ENCODE data around the gene SPATA13. TPM values are rescaled to one million over a fixed set of nuclear protein-coding genes. Genes with fewer than 3 reads are reported as not detected.

Gene SPATA13
- total and polyA plus RNA-seq, 5 experiments from 2014 or later: 80.4 to 121 (median 92.8) TPM

GRCh38 chr13:24271601-24272451, 111.3 kb downstream of the SPATA13 start:
- peak; percentile 48 to 90 (median 76) for DNase-seq
- Mint-ChIP-seq H3K4me3 (peak overlapping the region; percentile 81 to 99 (median 96)), H3K9me3 (peaks cover 0 to 2% (median 0%) of the 10 kb centered on the region in 9 donors), H3K36me3 (peaks cover 0 to 6% (median 4%) of the 10 kb centered on the region in 3 donors), H3K27ac (peak overlapping the region; percentile 97 to 100 (median 99)), H3K4me1 (peaks cover 50 to 97% (median 89%) of the 10 kb centered on the region in 4 donors), H3K27me3 (peaks cover 0 to 2% (median 0%) of the 10 kb centered on the region in 5 donors)
- POLR2A ChIA-PET: interaction anchor here (0.7 to 24.5 kb wide), 3 partner anchors 14 to 35 kb away, joined by 3 to 661 read pairs (median 6); no protein-coding TSS in a partner anchor
- peak; percentile 75 to 82 for ATAC-seq

- H3K4me3 Mint-ChIP-seq: peak overlapping the region; percentile 81 to 99 (median 96)
- peaks cover 0 to 2% (median 0%) of the 10 kb centered on the region in 5 donors for H3K27me3 Mint-ChIP-seq
- peak overlapping the region; percentile 97 to 100 (median 99) for H3K27ac Mint-ChIP-seq
- H3K4me1 Mint-ChIP-seq: peaks cover 47 to 96% (median 89%) of the 10 kb centered on the region in 4 donors
- H3K9me3 Mint-ChIP-seq: peaks cover 0 to 2% (median 0%) of the 10 kb centered on the region in 9 donors
- H3K36me3 Mint-ChIP-seq: peaks cover 0 to 4% (median 2%) of the 10 kb centered on the region in 3 donors
- DNase-seq (peak in 2 of 10 donors; percentile 18 to 33), ATAC-seq (peak in 1 of 2 donors; percentile 2)
- POLR2A ChIA-PET: interaction anchor here (0.5 to 24.5 kb wide), 3 partner anchors 15 to 39 kb away, joined by 3 to 661 read pairs (median 4); no protein-coding TSS in a partner anchor
Observed at GRCh38 chr13:24272452-24273161, 112.1 kb downstream of the SPATA13 start.

GRCh38 chr13:24273926-24274325, 113.4 kb downstream of the SPATA13 start:
- Mint-ChIP-seq H3K4me3 (peak overlapping the region in 8 of 10 donors; percentile 55 to 97 (median 81)), H3K36me3 (peaks cover 0 to 7% (median 3%) of the 10 kb centered on the region in 3 donors), H3K4me1 (peaks cover 47 to 93% (median 87%) of the 10 kb centered on the region in 4 donors), H3K27ac (peak overlapping the region; percentile 97 to 100 (median 99)), H3K9me3 (peaks cover 0 to 2% (median 0%) of the 10 kb centered on the region in 9 donors), H3K27me3 (peaks cover 0 to 2% (median 0%) of the 10 kb centered on the region in 5 donors)
- POLR2A ChIA-PET: interaction anchor here (1.1 to 24.5 kb wide), 3 partner anchors 9 to 44 kb away, joined by 3 to 661 read pairs (median 3); no protein-coding TSS in a partner anchor
- ATAC-seq (no peak), DNase-seq (no peak)

GRCh38 chr13:24274452-24275021, 114.0 kb downstream of the SPATA13 start:
- peaks cover 0 to 10% (median 5%) of the 10 kb centered on the region in 3 donors for H3K36me3 Mint-ChIP-seq
- peak; percentile 28 to 41 for ATAC-seq
- peaks cover 53 to 93% (median 90%) of the 10 kb centered on the region in 4 donors for H3K4me1 Mint-ChIP-seq
- H3K4me3 Mint-ChIP-seq: peak overlapping the region; percentile 64 to 97 (median 81)
- H3K27ac Mint-ChIP-seq: peak overlapping the region; percentile 97 to 100 (median 99)
- H3K9me3 Mint-ChIP-seq: peaks cover 0 to 2% (median 0%) of the 10 kb centered on the region in 9 donors
- DNase-seq: peak in 7 of 10 donors; percentile 27 to 69 (median 49)
- POLR2A ChIA-PET: interaction anchor here (0.6 to 24.5 kb wide), 4 partner anchors 16 to 1499 kb away, joined by 3 to 661 read pairs (median 3); no protein-coding TSS in a partner anchor
- H3K27me3 Mint-ChIP-seq: peaks cover 0 to 2% (median 0%) of the 10 kb centered on the region in 5 donors

- no peak for ATAC-seq
- Mint-ChIP-seq H3K9me3 (peaks cover 0 to 2% (median 0%) of the 10 kb centered on the region in 9 donors), H3K27ac (peak overlapping the region; percentile 97 to 100 (median 99)), H3K36me3 (peaks cover 0 to 15% (median 5%) of the 10 kb centered on the region in 3 donors), H3K4me1 (peaks cover 54 to 94% (median 90%) of the 10 kb centered on the region in 4 donors), H3K4me3 (peak overlapping the region; percentile 64 to 97 (median 81)), H3K27me3 (peaks cover 0 to 2% (median 0%) of the 10 kb centered on the region in 5 donors)
- POLR2A ChIA-PET: interaction anchor here (1.1 to 24.5 kb wide), 2 partner anchors 16 to 18 kb away, joined by 3 to 661 read pairs; no protein-coding TSS in a partner anchor
- DNase-seq: no peak
Observed at GRCh38 chr13:24275041-24275440, 114.5 kb downstream of the SPATA13 start.

GRCh38 chr13:24276306-24276705, 115.8 kb downstream of the SPATA13 start:
- Mint-ChIP-seq H3K9me3 (no peaks in the 10 kb centered on the region), H3K27ac (peak overlapping the region in 9 of 10 donors; percentile 97 to 100 (median 99)), H3K36me3 (peaks cover 0 to 28% (median 5%) of the 10 kb centered on the region in 3 donors), H3K4me3 (peak overlapping the region; percentile 8 to 70 (median 48)), H3K27me3 (no peaks in the 10 kb centered on the region), H3K4me1 (peaks cover 49 to 93% (median 90%) of the 10 kb centered on the region in 4 donors)
- DNase-seq: peak in 3 of 10 donors; percentile 36 to 63 (median 61)
- POLR2A ChIA-PET: interaction anchor here (24.5 kb wide), 1 partner anchor 19 kb away, joined by 661 read pairs; no protein-coding TSS in a partner anchor
- peak in 1 of 2 donors; percentile 33 for ATAC-seq

- Mint-ChIP-seq H3K36me3 (peaks cover 0 to 30% (median 5%) of the 10 kb centered on the region in 3 donors), H3K27me3 (no peaks in the 10 kb centered on the region), H3K27ac (peak overlapping the region in 9 of 10 donors; percentile 87 to 100 (median 98)), H3K9me3 (no peaks in the 10 kb centered on the region), H3K4me3 (peak overlapping the region in 8 of 10 donors; percentile 7 to 70 (median 36)), H3K4me1 (peaks cover 44 to 93% (median 89%) of the 10 kb centered on the region in 4 donors)
- no peak for ATAC-seq
- POLR2A ChIA-PET: interaction anchor here (24.5 kb wide), 1 partner anchor 19 kb away, joined by 661 read pairs; no protein-coding TSS in a partner anchor
- no peak for DNase-seq
Observed at GRCh38 chr13:24276861-24277260, 116.3 kb downstream of the SPATA13 start.

- peaks cover 0 to 37% (median 8%) of the 10 kb centered on the region in 3 donors for H3K36me3 Mint-ChIP-seq
- no peaks in the 10 kb centered on the region for H3K9me3 Mint-ChIP-seq
- POLR2A ChIA-PET: interaction anchor here (1.4 to 24.5 kb wide), 2 partner anchors 13 to 20 kb away, joined by 3 to 661 read pairs; no protein-coding TSS in a partner anchor
- no peak for ATAC-seq
- DNase-seq: no peak
- peaks cover 42 to 94% (median 90%) of the 10 kb centered on the region in 4 donors for H3K4me1 Mint-ChIP-seq
- peak overlapping the region in 9 of 10 donors; percentile 3 to 55 (median 38) for H3K4me3 Mint-ChIP-seq
- H3K27me3 Mint-ChIP-seq: no peaks in the 10 kb centered on the region
- peak overlapping the region; percentile 79 to 98 (median 88) for H3K27ac Mint-ChIP-seq
Observed at GRCh38 chr13:24277761-24278160, 117.2 kb downstream of the SPATA13 start.

- ATAC-seq: no peak
Observed at GRCh38 chr13:24279327-24280110, 119.0 kb downstream of the SPATA13 start.

GRCh38 chr13:24280720-24281119, 120.2 kb downstream of the SPATA13 start:
- H3K4me1 Mint-ChIP-seq: peaks cover 35 to 79% (median 71%) of the 10 kb centered on the region in 4 donors
- no peak for ATAC-seq

More at GRCh38 chr13:24279327-24280110, 119.0 kb downstream of the SPATA13 start:
- POLR2A ChIA-PET: interaction anchor here (0.7 to 24.5 kb wide), 2 partner anchors 22 to 28 kb away, joined by 5 to 661 read pairs; no protein-coding TSS in a partner anchor
- no peaks in the 10 kb centered on the region for H3K9me3 Mint-ChIP-seq
- peak overlapping the region; percentile 57 to 94 (median 87) for H3K27ac Mint-ChIP-seq
- DNase-seq: no peak
- H3K36me3 Mint-ChIP-seq: peaks cover 0 to 52% (median 14%) of the 10 kb centered on the region in 3 donors
- H3K4me3 Mint-ChIP-seq: peak overlapping the region in 5 of 10 donors; percentile 34 to 69 (median 41)
- H3K27me3 Mint-ChIP-seq: no peaks in the 10 kb centered on the region
- H3K4me1 Mint-ChIP-seq: peaks cover 41 to 84% (median 81%) of the 10 kb centered on the region in 4 donors

More at GRCh38 chr13:24280720-24281119, 120.2 kb downstream of the SPATA13 start:
- H3K9me3 Mint-ChIP-seq: no peaks in the 10 kb centered on the region
- POLR2A ChIA-PET: interaction anchor here (0.6 to 24.5 kb wide), 2 partner anchors 23 to 639 kb away, joined by 4 to 661 read pairs; no protein-coding TSS in a partner anchor
- peak overlapping the region; percentile 57 to 92 (median 86) for H3K27ac Mint-ChIP-seq
- no peak for DNase-seq
- peak overlapping the region in 1 of 10 donors; percentile 72 for H3K4me3 Mint-ChIP-seq
- peaks cover 0 to 64% (median 17%) of the 10 kb centered on the region in 3 donors for H3K36me3 Mint-ChIP-seq
- H3K27me3 Mint-ChIP-seq: no peaks in the 10 kb centered on the region
